ENCODE results near the gene TGFBI.

TGFBI gene

DNA sequence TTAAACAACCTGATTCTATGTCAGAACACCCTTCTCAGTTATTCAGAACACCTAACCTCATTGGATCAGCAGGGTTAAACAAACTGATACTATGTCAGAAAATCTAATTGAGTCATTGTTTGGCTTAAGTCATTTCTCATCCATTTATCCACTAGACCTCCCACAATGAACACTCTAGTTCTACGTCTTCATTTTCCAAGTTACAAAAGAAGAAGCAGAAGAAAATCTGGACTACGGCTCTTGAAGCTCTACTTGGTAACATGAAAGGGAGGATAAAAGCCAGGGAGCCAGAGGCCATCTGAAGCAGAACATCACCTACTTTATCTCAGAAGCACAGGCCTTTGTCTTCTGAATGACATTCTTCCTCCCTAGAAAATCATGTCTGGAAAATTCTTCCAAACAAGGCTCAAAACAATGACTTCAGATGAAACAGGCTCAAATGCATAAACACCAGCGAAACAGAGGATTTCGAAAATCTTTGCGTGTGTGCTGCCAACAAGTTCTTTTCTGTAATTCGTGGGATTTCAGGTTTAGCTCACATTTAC lies 35.4 kb upstream of the TGFBI start:
- Histone ChIP-seq H3K4me1 (ENCODE audit: control insufficient read depth, insufficient read depth, low read length) (peaks cover 48% of the 10 kb centered on the region), H3K9me3 (replicated peaks; ENCODE audit: low read length) (no peaks in the 10 kb centered on the region), H3K27me3 (ENCODE audit: control insufficient read depth, insufficient read depth, low read length) (no peaks in the 10 kb centered on the region), H3K36me3 (ENCODE audit: insufficient read depth, low read length) (no peaks in the 10 kb centered on the region), H3K9ac (ENCODE audit: low read depth, low read length) (peak overlapping the region; percentile 60), H3K4me3 (ENCODE audit: low read length) (no peak overlapping the region), H3K4me2 (ENCODE audit: low read length) (peak overlapping the region; percentile 42)

- Histone ChIP-seq H3K9ac (ENCODE audit: low read depth, low read length) (peak overlapping the region; percentile 60), H3K4me3 (ENCODE audit: low read length) (no peak overlapping the region)
These were observed 34.7 kb upstream of the TGFBI start for GRCh38 chr5:135993880-135994636.

GRCh38 chr5:135995976-135996375 lies 32.8 kb upstream of the TGFBI start:
- Histone ChIP-seq H3K4me3 (ENCODE audit: low read length) (no peak overlapping the region), H3K27me3 (ENCODE audit: control insufficient read depth, insufficient read depth, low read length) (no peaks in the 10 kb centered on the region), H3K9ac (ENCODE audit: low read depth, low read length) (peak overlapping the region; percentile 10), H3K9me3 (replicated peaks; ENCODE audit: low read length) (no peaks in the 10 kb centered on the region), H3K4me1 (ENCODE audit: control insufficient read depth, insufficient read depth, low read length) (peaks cover 70% of the 10 kb centered on the region), H3K4me2 (ENCODE audit: low read length) (no peak overlapping the region), H3K36me3 (ENCODE audit: insufficient read depth, low read length) (no peaks in the 10 kb centered on the region)

More at GRCh38 chr5:135993880-135994636, 34.7 kb upstream of the TGFBI start:
- Histone ChIP-seq H3K36me3 (ENCODE audit: insufficient read depth, low read length) (no peaks in the 10 kb centered on the region), H3K27me3 (ENCODE audit: control insufficient read depth, insufficient read depth, low read length) (no peaks in the 10 kb centered on the region), H3K9me3 (replicated peaks; ENCODE audit: low read length) (no peaks in the 10 kb centered on the region), H3K4me1 (ENCODE audit: control insufficient read depth, insufficient read depth, low read length) (peaks cover 54% of the 10 kb centered on the region), H3K4me2 (ENCODE audit: low read length) (peak overlapping the region; percentile 42)

- Histone ChIP-seq H3K9me3 (replicated peaks; ENCODE audit: low read length) (no peaks in the 10 kb centered on the region), H3K4me3 (ENCODE audit: low read length) (no peak overlapping the region), H3K9ac (ENCODE audit: low read depth, low read length) (peak overlapping the region; percentile 26), H3K4me2 (ENCODE audit: low read length) (peak overlapping the region; percentile 2), H3K4me1 (ENCODE audit: control insufficient read depth, insufficient read depth, low read length) (peaks cover 76% of the 10 kb centered on the region), H3K27me3 (ENCODE audit: control insufficient read depth, insufficient read depth, low read length) (no peaks in the 10 kb centered on the region), H3K36me3 (ENCODE audit: insufficient read depth, low read length) (no peaks in the 10 kb centered on the region)
These were observed 32.2 kb upstream of the TGFBI start for GRCh38 chr5:135996611-135997010.

DNA sequence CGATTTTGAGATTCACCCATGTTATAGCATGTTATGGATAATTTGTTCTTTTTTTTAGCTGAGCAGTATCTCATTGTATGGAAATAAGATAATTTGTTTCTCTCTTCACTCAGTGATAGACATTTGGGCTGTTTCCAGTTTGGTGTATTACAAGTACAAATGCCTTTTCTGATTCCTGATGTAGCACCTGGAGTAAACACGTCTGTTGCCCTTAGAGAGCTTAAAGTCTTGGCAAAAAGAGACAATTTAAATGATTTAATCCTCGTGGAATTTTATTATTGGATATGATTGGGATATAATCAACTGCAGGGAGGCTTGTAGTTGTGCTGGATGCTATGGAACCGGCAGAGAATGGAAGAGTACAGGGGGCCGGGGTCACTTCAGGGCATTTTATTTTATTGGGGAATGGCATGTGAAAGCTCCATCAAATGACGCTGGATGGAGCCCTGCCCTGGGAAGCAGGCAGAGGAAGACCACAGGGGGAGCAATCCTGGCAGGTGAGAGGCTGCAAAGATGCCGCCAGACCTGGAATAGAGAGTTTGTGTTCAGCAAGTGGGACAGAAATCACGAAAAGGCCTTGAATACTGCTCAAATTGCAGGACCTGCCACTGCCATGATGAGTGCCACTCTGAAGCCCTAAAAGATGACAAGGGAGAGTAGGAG lies 31.0 kb upstream of the TGFBI start:
- Histone ChIP-seq H3K36me3 (ENCODE audit: insufficient read depth, low read length) (no peaks in the 10 kb centered on the region), H3K9ac (ENCODE audit: low read depth, low read length) (no peak overlapping the region), H3K4me2 (ENCODE audit: low read length) (no peak overlapping the region), H3K9me3 (replicated peaks; ENCODE audit: low read length) (no peaks in the 10 kb centered on the region), H3K4me1 (ENCODE audit: control insufficient read depth, insufficient read depth, low read length) (peaks cover 78% of the 10 kb centered on the region), H3K27me3 (ENCODE audit: control insufficient read depth, insufficient read depth, low read length) (no peaks in the 10 kb centered on the region), H3K4me3 (ENCODE audit: low read length) (no peak overlapping the region)

- Histone ChIP-seq H3K36me3 (ENCODE audit: insufficient read depth, low read length) (no peaks in the 10 kb centered on the region), H3K9ac (ENCODE audit: low read depth, low read length) (peak overlapping the region; percentile 12)
These were observed 29.9 kb upstream of the TGFBI start for GRCh38 chr5:135998889-135999288.

DNA sequence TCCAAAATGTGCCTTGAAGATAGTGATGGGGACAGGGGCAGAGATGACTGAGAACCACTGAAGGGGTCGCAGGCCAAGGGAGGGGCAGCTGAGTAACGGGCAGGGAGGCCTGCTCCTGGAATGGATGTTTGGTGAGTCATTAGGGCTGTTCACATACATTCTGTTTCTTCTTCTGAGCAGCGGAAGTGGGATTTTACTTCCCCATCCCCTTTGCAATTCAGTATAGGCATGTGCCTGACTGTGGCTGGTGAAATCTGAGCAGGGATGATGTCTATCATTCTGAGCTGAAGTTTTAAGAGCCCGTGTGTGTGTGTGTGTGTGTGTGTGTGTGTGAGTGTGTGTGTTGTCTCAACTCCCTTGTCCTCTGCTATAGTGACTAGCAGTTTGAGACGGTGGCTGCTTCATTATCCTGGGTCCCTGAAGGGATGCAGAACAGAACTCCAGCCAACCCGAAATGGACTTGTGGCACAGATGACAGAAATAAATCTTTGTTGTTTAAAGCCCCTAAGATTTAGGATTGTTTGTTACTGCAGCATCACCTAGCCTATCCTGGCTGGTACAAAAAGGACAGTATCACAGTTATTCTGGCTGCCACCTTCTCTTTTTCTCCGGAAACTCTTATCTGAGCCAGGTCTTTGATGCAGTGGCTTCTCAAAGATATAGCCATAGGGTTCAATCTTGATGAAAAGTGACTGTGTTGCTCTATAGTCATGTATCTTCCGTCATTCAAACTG lies 29.2 kb upstream of the TGFBI start:
- no peak overlapping the region for H3K4me3 ChIP-seq (ENCODE audit: low read length)
- H3K4me1 ChIP-seq (ENCODE audit: control insufficient read depth, insufficient read depth, low read length): peaks cover 65% of the 10 kb centered on the region
- H3K4me2 ChIP-seq (ENCODE audit: low read length): peak overlapping the region; percentile 22
- no peaks in the 10 kb centered on the region for H3K9me3 ChIP-seq (replicated peaks; ENCODE audit: low read length)
- H3K36me3 ChIP-seq (ENCODE audit: insufficient read depth, low read length): no peaks in the 10 kb centered on the region
- H3K27me3 ChIP-seq (ENCODE audit: control insufficient read depth, insufficient read depth, low read length): no peaks in the 10 kb centered on the region
- peak overlapping the region; percentile 12 for H3K9ac ChIP-seq (ENCODE audit: low read depth, low read length)

More at GRCh38 chr5:135998889-135999288, 29.9 kb upstream of the TGFBI start:
- peak overlapping the region; percentile 22 for H3K4me2 ChIP-seq (ENCODE audit: low read length)
- H3K9me3 ChIP-seq (replicated peaks; ENCODE audit: low read length): no peaks in the 10 kb centered on the region
- H3K4me1 ChIP-seq (ENCODE audit: control insufficient read depth, insufficient read depth, low read length): peaks cover 67% of the 10 kb centered on the region
- no peak overlapping the region for H3K4me3 ChIP-seq (ENCODE audit: low read length)
- H3K27me3 ChIP-seq (ENCODE audit: control insufficient read depth, insufficient read depth, low read length): no peaks in the 10 kb centered on the region

- H3K9ac ChIP-seq (ENCODE audit: low read depth, low read length): no peak overlapping the region
- H3K9me3 ChIP-seq (replicated peaks; ENCODE audit: low read length): no peaks in the 10 kb centered on the region
- H3K4me2 ChIP-seq (ENCODE audit: low read length): no peak overlapping the region
- no peaks in the 10 kb centered on the region for H3K36me3 ChIP-seq (ENCODE audit: insufficient read depth, low read length)
- peaks cover 65% of the 10 kb centered on the region for H3K4me1 ChIP-seq (ENCODE audit: control insufficient read depth, insufficient read depth, low read length)
- no peaks in the 10 kb centered on the region for H3K27me3 ChIP-seq (ENCODE audit: control insufficient read depth, insufficient read depth, low read length)
- no peak overlapping the region for H3K4me3 ChIP-seq (ENCODE audit: low read length)
These were observed 28.6 kb upstream of the TGFBI start for GRCh38 chr5:136000147-136000546.

- H3K4me2 ChIP-seq (ENCODE audit: low read length): no peak overlapping the region
- no peaks in the 10 kb centered on the region for H3K36me3 ChIP-seq (ENCODE audit: insufficient read depth, low read length)
- H3K4me1 ChIP-seq (ENCODE audit: control insufficient read depth, insufficient read depth, low read length): peaks cover 67% of the 10 kb centered on the region
- no peak overlapping the region for H3K9ac ChIP-seq (ENCODE audit: low read depth, low read length)
- no peak overlapping the region for H3K4me3 ChIP-seq (ENCODE audit: low read length)
- no peaks in the 10 kb centered on the region for H3K9me3 ChIP-seq (replicated peaks; ENCODE audit: low read length)
- H3K27me3 ChIP-seq (ENCODE audit: control insufficient read depth, insufficient read depth, low read length): no peaks in the 10 kb centered on the region
These were observed 27.9 kb upstream of the TGFBI start for GRCh38 chr5:136000932-136001331.

DNA sequence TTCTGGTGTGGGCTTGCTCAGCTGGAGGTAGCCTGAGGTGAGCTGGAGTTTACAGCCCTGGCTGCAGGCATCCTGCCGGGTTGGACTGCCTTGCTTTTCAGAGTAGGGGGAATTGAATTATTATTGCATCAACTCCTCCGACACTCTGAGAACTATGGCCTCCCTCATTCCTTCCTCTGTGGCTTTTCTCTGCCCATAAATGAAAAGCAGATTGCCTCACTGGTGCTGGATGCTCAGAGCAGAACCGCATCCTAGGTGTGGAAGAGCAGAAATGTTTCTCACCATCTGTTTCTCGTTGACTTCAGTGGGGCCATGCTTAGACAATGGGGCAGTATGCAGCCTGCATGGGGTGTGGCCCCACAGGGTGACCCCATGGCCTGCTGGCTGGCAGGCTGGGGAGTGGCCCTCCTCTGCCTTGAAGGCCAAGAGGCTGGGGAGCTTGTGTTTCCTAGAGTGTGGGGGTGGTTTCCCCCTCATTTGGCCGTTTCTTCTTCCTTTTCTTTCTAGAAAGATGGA lies 27.3 kb upstream of the TGFBI start:
- Histone ChIP-seq H3K27me3 (ENCODE audit: control insufficient read depth, insufficient read depth, low read length) (no peaks in the 10 kb centered on the region), H3K9me3 (replicated peaks; ENCODE audit: low read length) (no peaks in the 10 kb centered on the region), H3K9ac (ENCODE audit: low read depth, low read length) (no peak overlapping the region), H3K4me1 (ENCODE audit: control insufficient read depth, insufficient read depth, low read length) (peaks cover 67% of the 10 kb centered on the region), H3K36me3 (ENCODE audit: insufficient read depth, low read length) (no peaks in the 10 kb centered on the region), H3K4me3 (ENCODE audit: low read length) (no peak overlapping the region), H3K4me2 (ENCODE audit: low read length) (no peak overlapping the region)

GRCh38 chr5:136004436-136004835 lies 24.4 kb upstream of the TGFBI start:
- peaks cover 70% of the 10 kb centered on the region for H3K4me1 ChIP-seq (ENCODE audit: control insufficient read depth, insufficient read depth, low read length)
- H3K4me3 ChIP-seq (ENCODE audit: low read length): no peak overlapping the region
- H3K36me3 ChIP-seq (ENCODE audit: insufficient read depth, low read length): no peaks in the 10 kb centered on the region
- peak overlapping the region; percentile 78 for H3K9ac ChIP-seq (ENCODE audit: low read depth, low read length)
- no peaks in the 10 kb centered on the region for H3K9me3 ChIP-seq (replicated peaks; ENCODE audit: low read length)
- no peak overlapping the region for H3K4me2 ChIP-seq (ENCODE audit: low read length)
- H3K27me3 ChIP-seq (ENCODE audit: control insufficient read depth, insufficient read depth, low read length): no peaks in the 10 kb centered on the region
